GM12864 (cell line): ENCODE data around the gene CAVIN1.
"Not testable (repeated sequence)": the region's sequence is repeated elsewhere in the genome, so short reads cannot be mapped to it uniquely, and the experiment has no call there.

ENCODE experiments used
- DNase-seq: peaks from one replicate; pipeline ENCODE4 v3.0.0-alpha.2; 2011; ENCODE audit warnings: low read depth
- H3K4me3 ChIP-seq: 2 replicates; pipeline ENCODE4 v1.5.1; 2011; ENCODE audit warnings: mild to moderate bottlenecking, low read depth, low read length, control low read depth
- TF ChIP-seq, protein P1 (sequence below): IDR thresholded peaks from 2 replicates; pipeline ENCODE4 v1.5.1; 2011; ENCODE audit warnings: low read depth, mild to moderate bottlenecking, moderate library complexity, low read length, control low read depth, inconsistent platforms; ENCODE audit errors: missing control alignments

The CAVIN1 gene

DNA sequence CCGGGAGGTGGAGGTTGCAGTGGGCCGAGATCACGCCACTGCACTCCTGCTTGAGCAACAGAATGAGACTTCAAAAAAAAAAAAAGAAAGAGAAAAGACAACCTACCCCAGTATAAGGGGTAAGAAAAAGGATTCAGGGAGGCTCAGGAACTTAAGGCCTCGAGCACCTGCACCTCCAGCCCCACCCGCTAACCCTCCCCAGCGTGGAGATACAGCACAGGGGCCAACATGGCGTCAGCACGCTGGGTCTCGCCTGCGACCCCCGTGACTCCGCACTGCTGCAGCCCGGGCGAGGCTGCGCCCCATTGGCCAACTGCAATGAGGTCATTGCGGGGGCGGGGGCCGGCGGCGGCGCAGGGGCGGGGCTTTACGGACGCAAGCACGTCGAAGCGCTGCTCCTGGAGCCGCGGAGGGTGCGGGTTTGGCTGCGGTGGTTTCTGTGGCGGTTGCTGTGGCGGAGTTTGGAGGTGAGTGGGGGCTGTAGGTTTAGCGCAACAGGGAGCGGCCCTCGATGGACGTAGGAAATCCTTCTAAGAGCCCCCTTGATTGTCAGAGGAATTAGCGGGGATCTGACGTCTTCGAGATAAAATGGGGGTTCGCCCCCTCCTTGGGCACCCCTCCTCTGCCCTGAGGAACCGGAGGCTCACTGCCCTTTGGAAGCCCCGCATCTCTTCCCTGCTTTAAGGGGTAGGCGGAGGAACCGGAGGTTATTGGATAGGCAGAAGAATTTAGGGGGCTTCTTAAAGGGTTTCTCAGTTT is 35.6 kb upstream of the CAVIN1 start, which contains the start of gene ATP6V0A1:
TSS of gene ATP6V0A1 (plus strand) at position 382 of the 759 bp plus-strand sequence. CDS start 2,017 bp downstream, outside the sequence.
- DNase-seq: peak; percentile 69
- peak within 1 kb of the TSS; percentile 68 for H3K4me3 ChIP-seq
- TF ChIP-seq, protein P1, sequence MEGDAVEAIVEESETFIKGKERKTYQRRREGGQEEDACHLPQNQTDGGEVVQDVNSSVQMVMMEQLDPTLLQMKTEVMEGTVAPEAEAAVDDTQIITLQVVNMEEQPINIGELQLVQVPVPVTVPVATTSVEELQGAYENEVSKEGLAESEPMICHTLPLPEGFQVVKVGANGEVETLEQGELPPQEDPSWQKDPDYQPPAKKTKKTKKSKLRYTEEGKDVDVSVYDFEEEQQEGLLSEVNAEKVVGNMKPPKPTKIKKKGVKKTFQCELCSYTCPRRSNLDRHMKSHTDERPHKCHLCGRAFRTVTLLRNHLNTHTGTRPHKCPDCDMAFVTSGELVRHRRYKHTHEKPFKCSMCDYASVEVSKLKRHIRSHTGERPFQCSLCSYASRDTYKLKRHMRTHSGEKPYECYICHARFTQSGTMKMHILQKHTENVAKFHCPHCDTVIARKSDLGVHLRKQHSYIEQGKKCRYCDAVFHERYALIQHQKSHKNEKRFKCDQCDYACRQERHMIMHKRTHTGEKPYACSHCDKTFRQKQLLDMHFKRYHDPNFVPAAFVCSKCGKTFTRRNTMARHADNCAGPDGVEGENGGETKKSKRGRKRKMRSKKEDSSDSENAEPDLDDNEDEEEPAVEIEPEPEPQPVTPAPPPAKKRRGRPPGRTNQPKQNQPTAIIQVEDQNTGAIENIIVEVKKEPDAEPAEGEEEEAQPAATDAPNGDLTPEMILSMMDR: no peak

DNA sequence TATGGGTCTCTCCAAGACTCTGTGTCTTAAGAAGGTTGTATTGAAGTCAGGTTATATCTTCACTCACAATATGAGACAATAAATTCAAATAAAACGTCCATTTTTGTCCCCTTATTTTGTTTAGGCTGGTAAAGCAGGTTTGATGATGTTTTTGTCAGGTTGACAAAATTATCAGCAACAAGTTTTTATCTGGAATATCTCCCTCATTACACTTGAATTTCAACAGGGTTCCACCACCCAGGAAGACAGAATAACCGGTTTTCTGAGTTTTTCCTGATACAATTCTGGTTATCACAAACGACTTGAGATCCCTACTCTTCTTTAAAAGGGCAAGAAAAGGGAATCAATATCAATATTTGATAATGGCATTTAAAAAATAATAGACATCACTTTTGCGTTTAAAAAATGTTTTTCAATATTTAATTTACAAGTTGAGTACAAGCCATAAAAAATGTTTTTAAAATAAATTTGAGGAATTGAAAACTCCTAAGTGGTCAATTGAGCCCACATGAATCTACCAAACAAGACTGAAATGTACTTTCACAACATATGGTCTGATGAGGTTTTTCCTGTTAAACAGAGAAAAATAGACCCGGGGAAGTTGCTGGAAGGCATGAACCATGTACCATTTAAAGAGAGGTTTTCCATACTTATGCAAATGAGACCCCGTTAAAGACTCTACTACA is 34.2 kb upstream of the CAVIN1 start:
- DNase-seq: peak; percentile 49
- peak overlapping the region; percentile 68; the same call in 1 of the 2 replicates for H3K4me3 ChIP-seq
- TF ChIP-seq, protein P1: no peak

DNA sequence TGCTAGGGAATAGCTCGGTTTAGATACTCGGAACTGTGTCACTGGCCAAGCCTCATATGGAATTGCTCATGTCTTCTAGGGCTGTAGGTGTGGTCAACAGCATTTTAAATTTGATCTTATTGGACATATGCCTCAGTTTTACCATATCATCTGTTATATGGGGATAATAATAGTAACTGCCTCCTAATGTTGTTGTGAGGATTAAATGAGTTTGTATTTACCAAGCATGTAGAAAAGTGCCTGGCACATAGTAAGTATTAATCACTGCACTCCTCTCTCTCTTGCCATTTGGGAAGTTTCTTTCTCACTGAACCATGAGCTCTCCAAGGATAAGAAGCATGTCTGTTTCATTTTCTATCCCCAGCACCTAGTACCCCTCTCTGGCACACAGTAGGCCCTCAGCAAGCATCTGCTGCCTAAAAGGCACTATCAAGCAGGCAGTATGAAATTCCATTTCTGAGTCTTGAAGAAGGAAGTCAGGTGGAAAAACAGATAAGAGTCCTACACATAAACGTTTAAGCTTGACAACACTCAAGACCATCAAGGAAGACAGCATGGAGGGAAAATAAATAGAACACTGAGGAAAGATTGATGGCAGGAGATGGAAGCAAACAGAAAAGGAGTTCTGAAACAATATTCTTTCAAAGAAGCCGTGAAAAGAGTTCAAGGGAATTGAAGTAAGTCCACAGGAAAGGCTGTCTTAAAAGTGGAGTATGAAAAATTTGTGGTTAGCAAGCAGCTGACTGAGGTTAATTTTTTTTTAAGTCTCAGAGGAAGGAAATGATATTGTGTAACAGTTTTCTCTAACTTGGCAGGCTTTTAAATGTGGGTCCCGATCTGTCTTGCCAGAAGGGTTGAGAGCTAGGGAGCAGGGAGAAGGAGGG is 33.4 kb upstream of the CAVIN1 start:
- DNase-seq: peak; percentile 47
- H3K4me3 ChIP-seq: no peak overlapping the region; the same call in 1 of the 2 replicates
- TF ChIP-seq, protein P1: no peak

DNA sequence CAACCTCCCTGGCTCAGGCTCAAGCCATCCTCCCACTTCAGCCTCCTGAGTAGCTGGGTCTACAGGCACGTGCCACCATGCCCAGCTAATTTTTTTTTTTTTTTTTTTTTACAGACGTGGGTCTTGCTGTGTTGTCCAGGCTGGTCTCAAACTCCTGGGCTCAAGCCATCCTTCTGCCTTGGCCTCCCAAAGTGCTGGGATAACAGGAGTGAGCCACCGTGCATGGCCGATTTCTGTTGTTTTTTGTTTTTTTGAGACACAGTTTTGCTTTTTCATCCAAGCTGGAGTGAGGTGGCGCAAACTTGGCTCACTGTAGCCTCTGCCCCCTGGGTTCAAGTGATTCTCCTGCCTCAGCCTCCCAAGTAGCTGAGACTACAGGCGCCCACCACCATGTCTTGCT is 31.9 kb upstream of the CAVIN1 start:
- DNase-seq, H3K4me3 ChIP-seq: not testable (repeated sequence)

DNA sequence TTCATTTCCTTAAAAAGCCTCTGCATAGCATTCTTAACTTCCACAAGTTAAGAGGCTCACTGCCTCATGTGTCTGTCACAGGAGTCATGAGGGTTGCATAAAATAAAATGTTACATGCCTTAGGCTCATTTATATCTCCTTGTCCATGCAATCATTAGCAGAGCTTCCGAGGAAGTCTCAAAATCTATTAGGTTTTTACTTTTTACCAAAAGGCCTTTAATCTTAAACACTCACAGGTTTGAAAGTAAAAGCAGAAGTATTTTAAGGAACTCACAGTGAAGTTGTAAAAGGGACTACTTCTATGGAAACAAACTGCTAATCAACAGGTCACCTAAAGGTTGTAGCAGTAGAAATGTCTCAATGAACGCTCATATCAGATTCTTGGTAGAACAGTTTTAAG is 30.4 kb upstream of the CAVIN1 start:
- H3K4me3 ChIP-seq: no peak overlapping the region
- TF ChIP-seq, protein P1: no peak
- no peak for DNase-seq

DNA sequence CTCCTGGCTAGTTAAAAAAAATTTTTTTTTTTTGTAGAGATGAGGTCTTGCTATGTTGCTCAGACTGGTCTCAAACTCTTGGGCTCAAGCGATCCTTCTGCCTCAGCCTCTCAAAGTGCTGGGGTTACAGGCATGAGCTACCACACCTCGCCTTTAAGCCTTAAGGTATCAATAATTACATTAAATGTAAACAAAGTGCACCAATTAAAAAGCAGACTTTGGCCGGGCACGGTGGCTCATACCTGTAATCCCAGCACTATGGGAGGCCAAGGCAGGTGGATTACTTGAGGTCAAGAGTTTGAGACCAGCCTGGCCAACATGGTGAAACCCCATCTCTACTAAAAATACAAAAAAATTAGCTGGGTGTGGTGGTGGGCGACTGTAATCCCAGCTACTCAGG is 28.2 kb upstream of the CAVIN1 start:
- not testable (repeated sequence) for DNase-seq, H3K4me3 ChIP-seq

DNA sequence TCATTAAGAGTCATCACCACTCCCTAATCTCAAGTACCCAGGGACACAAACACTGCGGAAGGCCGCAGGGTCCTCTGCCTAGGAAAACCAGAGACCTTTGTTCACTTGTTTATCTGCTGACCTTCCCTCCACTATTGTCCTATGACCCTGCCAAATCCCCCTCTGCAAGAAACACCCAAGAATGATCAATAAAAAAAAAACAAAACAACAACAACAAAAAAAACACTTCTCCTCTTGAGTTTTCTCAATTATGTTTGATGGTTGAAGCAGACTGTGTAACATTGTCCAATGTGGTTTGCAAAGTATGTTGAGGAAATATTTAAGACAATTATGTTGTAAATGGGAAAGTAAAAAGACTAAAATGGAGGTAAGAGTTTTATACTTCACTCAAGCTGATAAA is 26.8 kb upstream of the CAVIN1 start:
- not testable (repeated sequence) for H3K4me3 ChIP-seq, DNase-seq

DNA sequence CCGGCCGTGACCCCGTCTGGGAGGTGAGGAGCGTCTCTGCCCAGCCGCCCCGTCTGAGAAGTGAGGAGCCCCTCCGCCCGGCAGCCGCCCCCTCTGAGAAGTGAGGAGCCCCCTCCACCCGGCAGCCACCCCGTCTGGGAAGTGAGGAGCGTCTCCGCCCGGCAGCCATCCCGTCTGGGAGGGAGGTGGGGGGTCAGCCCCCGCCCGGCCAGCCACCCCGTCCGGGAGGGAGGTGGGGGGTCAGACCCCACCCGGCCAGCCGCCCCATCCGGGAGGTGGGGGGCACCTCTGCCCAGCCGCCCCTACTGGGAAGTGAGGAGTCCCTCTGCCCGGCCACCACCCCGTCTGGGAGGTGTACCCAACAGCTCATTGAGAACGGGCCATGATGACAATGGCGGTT is 26.1 kb upstream of the CAVIN1 start:
- DNase-seq, H3K4me3 ChIP-seq: not testable (repeated sequence)
